CD14-positive monocyte (primary cell): ENCODE measurements around the gene IRF8. TPM values are rescaled to one million over a fixed set of nuclear protein-coding genes. Genes with fewer than 3 reads are reported as not detected.

Source experiments
- DNase-seq, 3 donors: peaks; one replicate each; pipeline ENCODE4 v3.0.0-alpha.2; 2011 to 2022
- H2AFZ ChIP-seq: 2 replicates; pipeline ENCODE4 v1.6.0; 2012; ENCODE audit warnings: mild to moderate bottlenecking, low read depth, low read length, inconsistent platforms; ENCODE audit not compliant: insufficient read depth, poor library complexity, severe bottlenecking
- H3K27ac ChIP-seq, 2 donors: 1 replicate in 1 of 2; 2 replicates in 1 of 2; pipeline ENCODE4 v1.5.1; 2012 to 2013; ENCODE audit warnings: low read length in 2 of 2, control low read depth in 1 of 2, inconsistent platforms in 1 of 2, low read depth in 1 of 2, mild to moderate bottlenecking in 1 of 2
- H3K27me3 ChIP-seq, 2 donors: one replicate each; pipeline versions ENCODE4 v1.6.0 to v1.6.1; 2011 to 2013; ENCODE audit warnings: low read length in 2 of 2; ENCODE audit not compliant: control insufficient read depth in 2 of 2, insufficient read depth in 2 of 2
- H3K36me3 ChIP-seq, 2 donors: replicated peaks in 1 of 2; 1 replicate in 1 of 2; 2 replicates in 1 of 2; pipeline versions ENCODE4 v1.5.1 to v1.6.1; 2012 to 2013; ENCODE audit warnings: low read length in 2 of 2, control low read depth in 1 of 2, inconsistent platforms in 1 of 2, mild to moderate bottlenecking in 1 of 2; ENCODE audit not compliant: insufficient read depth in 2 of 2, control insufficient read depth in 1 of 2
- H3K4me1 ChIP-seq, 2 donors: 1 replicate in 1 of 2; 2 replicates in 1 of 2; pipeline versions ENCODE4 v1.5.1 to v1.6.1; 2012 to 2013; ENCODE audit warnings: low read length in 2 of 2, control low read depth in 1 of 2, inconsistent platforms in 1 of 2, mild to moderate bottlenecking in 1 of 2, moderate library complexity in 1 of 2; ENCODE audit not compliant: insufficient read depth in 2 of 2, control insufficient read depth in 1 of 2
- H3K4me2 ChIP-seq: replicated peaks from 2 replicates; pipeline ENCODE3; 2012; ENCODE audit warnings: low read length, moderate library complexity, mild to moderate bottlenecking; ENCODE audit not compliant: poor library complexity, severe bottlenecking; ENCODE audit errors: extremely low read depth
- H3K4me3 ChIP-seq, 3 experiments: fragments of 200-600 bp in 1 of 3; sonication (generic) in 1 of 3; replicated peaks in 1 of 3; 1 replicate in 2 of 3; 2 replicates in 1 of 3; pipeline ENCODE4 v1.5.1; 2011 to 2013; ENCODE audit warnings: low read length in 3 of 3, mild to moderate bottlenecking in 3 of 3, control low read depth in 2 of 3, low read depth in 2 of 3, inconsistent platforms in 1 of 3, moderate library complexity in 1 of 3
- H3K79me2 ChIP-seq: 2 replicates; pipeline ENCODE4 v1.6.0; 2012; ENCODE audit warnings: mild to moderate bottlenecking, control low read depth, inconsistent platforms, low read length, moderate library complexity; ENCODE audit not compliant: insufficient read depth
- H3K9ac ChIP-seq: 2 replicates; pipeline ENCODE4 v1.6.0; 2017; ENCODE audit warnings: low read length, mild to moderate bottlenecking; ENCODE audit not compliant: insufficient read depth, poor library complexity, severe bottlenecking
- H3K9me3 ChIP-seq, 2 donors: replicated peaks in 1 of 2; 1 replicate in 1 of 2; 2 replicates in 1 of 2; pipeline versions ENCODE4 v1.5.1 to v1.6.1; 2012 to 2013; ENCODE audit warnings: low read length in 2 of 2, control low read depth in 1 of 2; ENCODE audit not compliant: control insufficient read depth in 1 of 2, insufficient read depth in 1 of 2
- H4K20me1 ChIP-seq: 2 replicates; pipeline ENCODE4 v1.6.0; 2012; ENCODE audit warnings: mild to moderate bottlenecking, low read length, control low read depth, moderate library complexity; ENCODE audit not compliant: insufficient read depth
- H3K27ac Mint-ChIP-seq, 7 donors: one replicate each; pipeline ENCODE4 v1.8.0; 2020; ENCODE audit warnings: mild to moderate bottlenecking in 7 of 7, mixed read lengths in 7 of 7, moderate library complexity in 6 of 7, inconsistent platforms in 2 of 7
- H3K27me3 Mint-ChIP-seq, 3 donors: one replicate each; pipeline ENCODE4 v1.8.0; 2021 to 2022; ENCODE audit warnings: low read depth in 3 of 3, mild to moderate bottlenecking in 3 of 3, mixed read lengths in 3 of 3, moderate library complexity in 3 of 3, inconsistent platforms in 1 of 3
- H3K36me3 Mint-ChIP-seq, 2 donors: one replicate each; pipeline ENCODE4 v1.8.0; 2020; ENCODE audit warnings: mixed read lengths in 2 of 2, inconsistent platforms in 1 of 2, mild to moderate bottlenecking in 1 of 2
- H3K4me1 Mint-ChIP-seq: one replicate; pipeline ENCODE4 v1.8.0; 2020; ENCODE audit warnings: mild to moderate bottlenecking, mixed read lengths
- H3K4me3 Mint-ChIP-seq, 2 donors: one replicate each; pipeline ENCODE4 v1.8.0; 2020; ENCODE audit warnings: mild to moderate bottlenecking in 2 of 2, mixed read lengths in 2 of 2, moderate library complexity in 1 of 2
- H3K9me3 Mint-ChIP-seq, 7 donors: one replicate each; pipeline ENCODE4 v1.8.0; 2020 to 2022; ENCODE audit warnings: mixed read lengths in 7 of 7, mild to moderate bottlenecking in 6 of 7, moderate library complexity in 6 of 7, inconsistent platforms in 2 of 7
- CTCF ChIP-seq: fragments of 200-600 bp; IDR thresholded peaks from one replicate; pipeline ENCODE4 v1.8.0; 2022; ENCODE audit warnings: antibody characterized with exemption, mild to moderate bottlenecking
- WGBS: methylation state at CpG from one replicate; pipeline ENCODE4 v1.1.5; 2013; ENCODE audit warnings: missing lambda C conversion rate; ENCODE audit not compliant: insufficient coverage; 5-methylcytosine and 5-hydroxymethylcytosine counted together
- intact Hi-C, 2 donors: fragments of 100-400 bp; cut with micrococcal nuclease; formaldehyde crosslinking; loops; one replicate each; pipeline versions ENCODE4 v1.15.0 to v1.15.1; 2023
- polyA plus RNA-seq, 3 donors: library from polyadenylated mRNA; depleted of rRNA in 1 of 3; unstranded in 2 of 3; stranded (reverse) in 1 of 3; fragments of 300-500 nt in 2 of 3; fragments of >200 nt in 1 of 3; fragmentation: Illumina TruSeq in 2 of 3; gene quantifications; 1 replicate in 2 of 3; 2 replicates in 1 of 3; pipeline ENCODE4 v1.2.3, GENCODE V29; 2012 to 2021

Gene IRF8
- polyA plus RNA-seq, 3 donors, result 157 to 187 (median 184) TPM

- Histone ChIP-seq H3K36me3 (no peaks in the 10 kb centered on the region), H3K9ac (no peak overlapping the region), H3K9me3 (no peaks in the 10 kb centered on the region), H3K4me3 (no peak overlapping the region), H3K4me1 (peaks cover 13 to 22% of the 10 kb centered on the region in 2 donors), H3K4me2 (no peak overlapping the region), H4K20me1 (no peaks in the 10 kb centered on the region), H3K27me3 (no peaks in the 10 kb centered on the region), H2AFZ (no peak overlapping the region), H3K27ac (no peak overlapping the region), H3K79me2 (no peaks in the 10 kb centered on the region)
- peaks cover 0 to under 1% (median 0%) of the 10 kb centered on the region in 7 donors for H3K9me3 Mint-ChIP-seq
- WGBS, result 88% methylated on average over 15 of the region's 15 CpGs
- no peaks in the 10 kb centered on the region for H3K36me3 Mint-ChIP-seq
- no peak overlapping the region for H3K4me3 Mint-ChIP-seq
- intact Hi-C loops, result no loop called here
- H3K27me3 Mint-ChIP-seq, result peaks cover 0 to 8% (median 5%) of the 10 kb centered on the region in 3 donors
- H3K4me1 Mint-ChIP-seq, result peaks cover 32% of the 10 kb centered on the region
- H3K27ac Mint-ChIP-seq, result peak overlapping the region in 1 of 7 donors; percentile 45
- no peak for TF ChIP-seq CTCF
- DNase-seq, result no peak
These were observed 57.5 kb downstream of the IRF8 start for GRCh38 chr16:85956426-85956825.

GRCh38 chr16:85958731-85959130 is 59.8 kb downstream of the IRF8 start:
- 100% methylated on average over 4 of the region's 8 CpGs for WGBS

More at GRCh38 chr16:85958731-85959130, 59.8 kb downstream of the IRF8 start:
- no peaks in the 10 kb centered on the region for H3K79me2 ChIP-seq
- no peaks in the 10 kb centered on the region for H3K36me3 Mint-ChIP-seq
- intact Hi-C loops, result no loop called here
- no peak for DNase-seq
- no peak overlapping the region for H3K4me2 ChIP-seq
- no peak overlapping the region for H2AFZ ChIP-seq
- no peak overlapping the region for H3K4me3 Mint-ChIP-seq
- no peak overlapping the region for H3K27ac ChIP-seq
- no peaks in the 10 kb centered on the region for H3K27me3 ChIP-seq
- H3K9me3 Mint-ChIP-seq, result peaks cover 0 to 5% (median 2%) of the 10 kb centered on the region in 7 donors
- peaks cover 38% of the 10 kb centered on the region for H3K4me1 Mint-ChIP-seq
- no peak overlapping the region for H3K4me3 ChIP-seq
- H3K9ac ChIP-seq, result no peak overlapping the region
- H3K4me1 ChIP-seq, result peaks cover 13 to 22% of the 10 kb centered on the region in 2 donors
- H4K20me1 ChIP-seq, result no peaks in the 10 kb centered on the region
- no peak for TF ChIP-seq CTCF
- H3K27me3 Mint-ChIP-seq, result peaks cover under 1 to 8% (median 6%) of the 10 kb centered on the region in 3 donors
- peak overlapping the region in 1 of 7 donors; percentile 27 for H3K27ac Mint-ChIP-seq
- H3K9me3 ChIP-seq, result peaks cover 0 to 4% of the 10 kb centered on the region in 2 donors
- no peaks in the 10 kb centered on the region for H3K36me3 ChIP-seq
